ENCODE data around the gene HSPB2.

HSPB2 gene

DNA sequence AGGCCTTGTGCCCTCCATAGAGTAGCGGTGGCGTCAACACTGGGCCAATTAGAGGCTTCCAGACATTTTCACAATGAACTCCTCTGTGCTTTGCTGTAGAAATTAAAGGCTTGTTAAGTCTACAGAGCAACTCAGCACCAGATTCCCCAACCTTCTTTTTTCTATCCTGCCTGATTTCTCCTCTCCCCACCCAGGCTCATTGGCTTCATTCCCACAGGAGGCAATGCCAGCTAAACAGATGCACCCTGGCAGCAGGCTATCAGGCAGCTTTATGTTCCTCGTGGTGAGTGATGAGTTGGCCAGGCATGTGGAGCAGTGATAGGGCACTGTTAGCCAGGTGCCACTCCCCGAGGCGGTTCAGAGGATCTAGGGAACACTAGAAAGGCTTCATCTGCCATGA is 29.4 kb downstream of the HSPB2 start:
- Histone ChIP-seq H3K4me1 (ENCODE audit: control insufficient read depth, insufficient read depth, low read length) (peaks cover 66% of the 10 kb centered on the region), H3K4me3 (ENCODE audit: low read length) (no peak overlapping the region), H3K9ac (ENCODE audit: low read length) (no peak overlapping the region), H3K9me3 (ENCODE audit: control insufficient read depth, low read length) (no peaks in the 10 kb centered on the region), H3K27me3 (replicated peaks; ENCODE audit: control insufficient read depth, insufficient read depth, low read length) (no peaks in the 10 kb centered on the region), H3K36me3 (ENCODE audit: control insufficient read depth, insufficient read depth, low read length, severe bottlenecking) (no peaks in the 10 kb centered on the region)
- DNase-seq (ENCODE audit: low read depth): no peak

DNA sequence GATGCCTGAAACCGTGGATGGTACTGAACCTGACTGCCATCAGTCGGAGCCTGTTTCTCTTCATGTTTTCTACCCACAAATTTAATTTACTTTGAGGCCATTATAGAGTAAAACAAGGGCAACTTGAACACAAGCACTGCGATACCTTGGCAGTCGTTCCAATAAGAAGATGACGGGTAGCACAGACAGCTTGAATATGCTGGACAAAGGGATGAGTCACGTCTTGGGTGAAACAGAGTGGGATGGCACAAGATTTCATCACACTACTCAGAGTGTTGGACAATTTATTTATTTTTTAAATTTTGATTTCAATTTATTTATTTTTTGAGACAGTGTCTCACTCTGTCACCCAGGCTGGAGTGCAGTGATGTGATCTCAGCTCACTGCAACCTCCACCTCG is 30.3 kb downstream of the HSPB2 start:
- H3K9me3 ChIP-seq (ENCODE audit: control insufficient read depth, low read length): no peaks in the 10 kb centered on the region
- H3K27me3 ChIP-seq (replicated peaks; ENCODE audit: control insufficient read depth, insufficient read depth, low read length): no peaks in the 10 kb centered on the region
- no peaks in the 10 kb centered on the region for H3K36me3 ChIP-seq (ENCODE audit: control insufficient read depth, insufficient read depth, low read length, severe bottlenecking)
- H3K4me1 ChIP-seq (ENCODE audit: control insufficient read depth, insufficient read depth, low read length): peaks cover 59% of the 10 kb centered on the region
- DNase-seq (ENCODE audit: low read depth): no peak
- H3K9ac ChIP-seq (ENCODE audit: low read length): no peak overlapping the region
- no peak overlapping the region for H3K4me3 ChIP-seq (ENCODE audit: low read length)

DNA sequence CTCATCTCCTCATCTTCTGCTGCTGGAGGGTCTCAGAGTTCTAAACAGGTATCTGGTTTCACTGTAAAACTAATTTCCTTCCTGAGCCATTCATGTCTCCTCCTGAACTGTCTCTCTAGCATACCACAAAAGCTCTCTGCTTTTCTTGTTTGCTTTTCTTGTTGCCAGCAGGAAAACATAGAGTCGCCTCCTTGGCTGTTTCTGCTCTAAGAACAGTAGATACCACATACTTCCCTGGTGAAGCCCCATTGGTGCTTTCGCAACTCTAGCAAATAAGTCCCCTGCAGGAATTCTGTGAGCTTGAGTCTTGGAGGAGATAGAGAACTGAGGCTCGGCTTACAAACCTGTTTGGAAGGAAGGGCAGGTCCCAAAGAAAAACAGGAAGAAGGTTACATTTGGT is 31.6 kb downstream of the HSPB2 start:
- Histone ChIP-seq H3K9me3 (ENCODE audit: control insufficient read depth, low read length) (no peaks in the 10 kb centered on the region), H3K36me3 (ENCODE audit: control insufficient read depth, insufficient read depth, low read length, severe bottlenecking) (no peaks in the 10 kb centered on the region), H3K27me3 (replicated peaks; ENCODE audit: control insufficient read depth, insufficient read depth, low read length) (no peaks in the 10 kb centered on the region), H3K9ac (ENCODE audit: low read length) (peak overlapping the region; percentile 59), H3K4me3 (ENCODE audit: low read length) (peak overlapping the region; percentile 56), H3K4me1 (ENCODE audit: control insufficient read depth, insufficient read depth, low read length) (peaks cover 46% of the 10 kb centered on the region)
- peak; percentile 88 for DNase-seq (ENCODE audit: low read depth)

DNA sequence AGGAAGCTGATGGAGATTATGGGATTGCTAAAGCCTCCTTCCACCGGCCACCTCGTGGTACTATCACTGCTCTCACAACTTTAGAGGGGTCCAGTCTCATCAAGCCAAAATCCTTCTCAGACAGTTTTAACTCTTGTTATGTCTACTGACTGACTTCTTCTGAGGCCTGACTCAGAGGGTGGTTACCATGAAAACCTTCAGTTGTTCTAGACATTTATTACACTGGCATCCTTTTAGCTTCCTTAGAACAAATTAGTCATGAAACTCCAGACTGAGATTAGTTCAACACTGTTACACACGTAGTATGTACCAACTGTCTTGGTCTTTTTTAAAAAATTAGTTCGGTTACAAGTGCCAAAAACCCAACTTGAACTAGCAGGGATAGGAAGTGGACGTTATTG is 32.1 kb downstream of the HSPB2 start:
- H3K9ac ChIP-seq (ENCODE audit: low read length): peak overlapping the region; percentile 59
- H3K9me3 ChIP-seq (ENCODE audit: control insufficient read depth, low read length): no peaks in the 10 kb centered on the region
- H3K27me3 ChIP-seq (replicated peaks; ENCODE audit: control insufficient read depth, insufficient read depth, low read length): no peaks in the 10 kb centered on the region
- H3K4me3 ChIP-seq (ENCODE audit: low read length): peak overlapping the region; percentile 56
- DNase-seq (ENCODE audit: low read depth): peak; percentile 79
- peaks cover 42% of the 10 kb centered on the region for H3K4me1 ChIP-seq (ENCODE audit: control insufficient read depth, insufficient read depth, low read length)
- H3K36me3 ChIP-seq (ENCODE audit: control insufficient read depth, insufficient read depth, low read length, severe bottlenecking): no peaks in the 10 kb centered on the region

DNA sequence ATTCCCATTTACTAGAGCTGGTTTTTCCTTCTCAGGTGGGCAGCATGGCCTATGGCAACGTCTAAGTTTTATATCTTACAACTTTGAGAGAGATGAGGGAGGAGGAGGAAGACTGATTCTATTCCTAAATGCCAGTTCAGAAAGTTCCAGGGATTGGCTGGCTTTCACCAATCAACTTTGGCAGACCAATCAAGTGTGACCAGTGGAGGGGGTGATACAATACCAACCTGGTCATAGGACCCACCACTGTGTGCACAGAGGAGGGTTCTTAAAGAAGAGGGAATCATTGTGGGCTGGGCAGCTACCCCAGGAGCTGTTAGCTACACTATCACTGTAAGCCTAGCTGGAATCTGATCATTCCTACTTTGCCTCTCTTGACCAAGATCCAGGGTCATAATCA is 32.7 kb downstream of the HSPB2 start:
- no peaks in the 10 kb centered on the region for H3K36me3 ChIP-seq (ENCODE audit: control insufficient read depth, insufficient read depth, low read length, severe bottlenecking)
- no peak for DNase-seq (ENCODE audit: low read depth)
- peaks cover 41% of the 10 kb centered on the region for H3K4me1 ChIP-seq (ENCODE audit: control insufficient read depth, insufficient read depth, low read length)
- no peaks in the 10 kb centered on the region for H3K27me3 ChIP-seq (replicated peaks; ENCODE audit: control insufficient read depth, insufficient read depth, low read length)
- no peaks in the 10 kb centered on the region for H3K9me3 ChIP-seq (ENCODE audit: control insufficient read depth, low read length)
- H3K9ac ChIP-seq (ENCODE audit: low read length): peak overlapping the region; percentile 44
- H3K4me3 ChIP-seq (ENCODE audit: low read length): peak overlapping the region; percentile 20

DNA sequence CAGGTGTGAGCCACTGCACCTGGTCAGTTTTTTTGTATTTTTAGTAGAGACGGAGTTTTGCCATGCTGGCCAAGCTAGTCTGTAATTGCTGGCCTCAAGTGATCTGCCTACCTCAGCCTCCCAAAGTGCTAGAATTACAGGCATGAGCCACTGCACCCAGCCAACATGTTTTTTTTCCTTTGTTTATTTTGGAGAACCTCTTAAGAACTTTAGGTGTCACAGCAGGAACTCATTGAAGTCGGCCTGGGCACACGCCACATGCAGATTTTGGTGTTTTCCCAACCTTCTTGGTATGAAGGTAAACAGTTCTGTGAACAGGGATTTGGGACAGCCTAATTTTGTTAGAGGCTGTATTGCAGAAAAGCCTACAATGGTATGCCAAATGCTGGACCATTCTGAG is 34.0 kb downstream of the HSPB2 start:
- no peak for DNase-seq (ENCODE audit: low read depth)
- Histone ChIP-seq H3K9me3 (ENCODE audit: control insufficient read depth, low read length) (no peaks in the 10 kb centered on the region), H3K27me3 (replicated peaks; ENCODE audit: control insufficient read depth, insufficient read depth, low read length) (no peaks in the 10 kb centered on the region), H3K4me3 (ENCODE audit: low read length) (no peak overlapping the region), H3K4me1 (ENCODE audit: control insufficient read depth, insufficient read depth, low read length) (peaks cover 41% of the 10 kb centered on the region), H3K36me3 (ENCODE audit: control insufficient read depth, insufficient read depth, low read length, severe bottlenecking) (no peaks in the 10 kb centered on the region), H3K9ac (ENCODE audit: low read length) (no peak overlapping the region)

DNA sequence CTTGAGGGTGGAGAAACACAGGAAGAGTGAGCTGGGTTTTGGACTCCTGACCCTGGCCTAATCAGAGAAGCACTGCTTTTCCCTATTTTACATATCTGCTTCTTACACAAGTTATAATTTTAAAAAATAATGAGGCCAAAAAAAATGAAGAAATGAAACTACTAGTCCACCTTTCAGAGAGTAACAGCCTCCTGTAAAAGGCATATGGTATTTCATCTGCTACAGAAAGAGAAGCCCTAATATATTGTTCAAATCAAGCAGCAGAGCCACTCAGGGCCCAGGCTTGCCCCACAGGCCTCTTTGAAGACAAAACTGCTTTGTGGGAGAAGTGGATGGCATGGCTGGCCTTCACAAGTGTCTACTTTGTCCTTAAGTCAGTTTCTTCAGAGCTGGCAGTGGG is 34.6 kb downstream of the HSPB2 start:
- DNase-seq (ENCODE audit: low read depth): no peak
- no peaks in the 10 kb centered on the region for H3K27me3 ChIP-seq (replicated peaks; ENCODE audit: control insufficient read depth, insufficient read depth, low read length)
- no peak overlapping the region for H3K4me3 ChIP-seq (ENCODE audit: low read length)
- H3K4me1 ChIP-seq (ENCODE audit: control insufficient read depth, insufficient read depth, low read length): peaks cover 37% of the 10 kb centered on the region
- no peak overlapping the region for H3K9ac ChIP-seq (ENCODE audit: low read length)
- no peaks in the 10 kb centered on the region for H3K36me3 ChIP-seq (ENCODE audit: control insufficient read depth, insufficient read depth, low read length, severe bottlenecking)
- no peaks in the 10 kb centered on the region for H3K9me3 ChIP-seq (ENCODE audit: control insufficient read depth, low read length)

DNA sequence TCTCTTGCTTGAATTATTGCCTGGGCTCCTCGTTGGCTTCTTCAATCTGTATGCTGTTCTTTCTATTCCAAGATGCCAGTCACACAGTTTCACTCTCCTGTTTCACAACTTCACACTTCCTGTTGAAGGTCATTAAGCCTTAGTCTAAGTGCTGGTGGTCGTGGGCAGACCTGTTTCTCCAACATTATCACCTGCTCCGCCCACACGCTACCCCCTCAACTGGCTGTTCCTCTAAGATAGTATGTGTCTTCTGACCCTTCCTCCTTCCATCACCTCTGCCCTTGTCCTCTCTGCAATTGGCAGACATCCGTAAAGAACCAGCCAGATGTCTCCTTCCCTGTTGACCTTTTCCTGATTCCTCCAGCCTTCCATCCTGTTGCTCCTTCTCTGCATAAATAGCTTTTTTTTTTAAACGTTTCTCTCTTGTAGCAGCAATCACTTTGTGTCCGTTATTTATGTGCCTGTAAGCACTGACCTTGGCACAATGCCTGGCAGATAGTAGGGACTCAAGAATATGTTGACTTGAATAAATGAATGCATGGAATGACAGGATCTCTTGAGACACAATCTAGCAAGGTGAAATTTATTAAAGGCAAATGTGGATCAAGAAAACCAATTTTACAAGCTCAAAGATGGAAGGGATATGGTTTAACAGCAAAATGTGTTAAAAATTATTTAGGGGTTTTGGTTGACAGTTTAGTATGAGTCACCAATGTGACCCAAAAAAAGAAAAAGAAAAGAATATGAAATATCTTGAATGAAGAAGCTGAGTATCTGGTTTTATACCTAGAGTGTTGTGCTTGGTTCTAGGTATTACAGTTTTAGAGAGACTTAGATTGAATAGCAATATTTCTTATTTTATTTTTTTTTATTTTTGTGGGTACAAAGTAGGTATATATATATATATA is 37.2 kb downstream of the HSPB2 start:
- Histone ChIP-seq H3K4me1 (ENCODE audit: control insufficient read depth, insufficient read depth, low read length) (peaks cover 17% of the 10 kb centered on the region), H3K36me3 (ENCODE audit: control insufficient read depth, insufficient read depth, low read length, severe bottlenecking) (no peaks in the 10 kb centered on the region), H3K4me3 (ENCODE audit: low read length) (no peak overlapping the region), H3K9me3 (ENCODE audit: control insufficient read depth, low read length) (no peaks in the 10 kb centered on the region), H3K9ac (ENCODE audit: low read length) (no peak overlapping the region), H3K27me3 (replicated peaks; ENCODE audit: control insufficient read depth, insufficient read depth, low read length) (no peaks in the 10 kb centered on the region)
- no peak for DNase-seq (ENCODE audit: low read depth)

DNA sequence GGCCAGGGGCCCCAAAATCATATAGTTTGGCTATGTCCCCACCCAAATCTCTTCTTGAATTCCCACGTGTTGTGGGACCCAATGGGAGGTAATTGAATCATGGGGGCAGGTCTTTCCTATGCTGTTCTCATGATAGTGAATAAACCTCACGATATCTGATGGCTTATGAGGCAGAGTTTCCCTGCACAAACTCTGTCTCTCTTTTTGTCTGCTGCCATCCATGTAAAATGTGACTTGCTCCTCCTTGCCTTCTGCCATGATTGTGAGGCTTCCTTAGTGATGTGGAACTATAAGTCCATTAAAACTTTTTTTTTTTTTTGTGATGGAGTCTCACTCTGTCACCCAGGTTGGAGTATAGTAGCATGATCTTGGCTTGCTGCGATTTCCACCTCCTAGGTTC is 39.0 kb downstream of the HSPB2 start:
- no peaks in the 10 kb centered on the region for H3K27me3 ChIP-seq (replicated peaks; ENCODE audit: control insufficient read depth, insufficient read depth, low read length)
- H3K4me3 ChIP-seq (ENCODE audit: low read length): no peak overlapping the region
- H3K9ac ChIP-seq (ENCODE audit: low read length): no peak overlapping the region

DNA sequence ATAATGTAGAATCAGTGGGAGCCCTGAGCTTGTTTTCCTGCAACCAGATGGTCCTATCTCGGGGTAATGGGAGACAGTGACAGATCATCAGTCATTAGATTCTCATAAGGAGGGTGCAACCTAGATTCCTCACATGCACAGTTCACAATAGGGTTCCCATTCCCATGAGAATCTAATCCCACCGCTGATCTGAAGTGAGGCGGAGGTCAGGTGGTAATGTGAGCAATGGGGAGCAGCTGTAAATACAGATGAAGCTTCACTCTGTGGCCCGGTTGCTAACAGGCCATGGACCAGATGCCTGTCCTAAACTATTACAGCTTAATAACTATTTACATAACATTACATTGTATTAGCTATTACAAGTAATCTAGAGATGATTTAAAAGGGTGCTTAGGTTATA is 41.6 kb downstream of the HSPB2 start:
- Histone ChIP-seq H3K27me3 (replicated peaks; ENCODE audit: control insufficient read depth, insufficient read depth, low read length) (no peaks in the 10 kb centered on the region), H3K9me3 (ENCODE audit: control insufficient read depth, low read length) (no peaks in the 10 kb centered on the region), H3K4me1 (ENCODE audit: control insufficient read depth, insufficient read depth, low read length) (peaks cover 5% of the 10 kb centered on the region), H3K4me3 (ENCODE audit: low read length) (no peak overlapping the region), H3K9ac (ENCODE audit: low read length) (no peak overlapping the region), H3K36me3 (ENCODE audit: control insufficient read depth, insufficient read depth, low read length, severe bottlenecking) (peaks cover 4% of the 10 kb centered on the region)
- DNase-seq (ENCODE audit: low read depth): no peak

More for the DNA sequence above, 39.0 kb downstream of the HSPB2 start:
- DNase-seq (ENCODE audit: low read depth): no peak
- peaks cover 7% of the 10 kb centered on the region for H3K4me1 ChIP-seq (ENCODE audit: control insufficient read depth, insufficient read depth, low read length)
- H3K36me3 ChIP-seq (ENCODE audit: control insufficient read depth, insufficient read depth, low read length, severe bottlenecking): no peaks in the 10 kb centered on the region
- H3K9me3 ChIP-seq (ENCODE audit: control insufficient read depth, low read length): no peaks in the 10 kb centered on the region

DNA sequence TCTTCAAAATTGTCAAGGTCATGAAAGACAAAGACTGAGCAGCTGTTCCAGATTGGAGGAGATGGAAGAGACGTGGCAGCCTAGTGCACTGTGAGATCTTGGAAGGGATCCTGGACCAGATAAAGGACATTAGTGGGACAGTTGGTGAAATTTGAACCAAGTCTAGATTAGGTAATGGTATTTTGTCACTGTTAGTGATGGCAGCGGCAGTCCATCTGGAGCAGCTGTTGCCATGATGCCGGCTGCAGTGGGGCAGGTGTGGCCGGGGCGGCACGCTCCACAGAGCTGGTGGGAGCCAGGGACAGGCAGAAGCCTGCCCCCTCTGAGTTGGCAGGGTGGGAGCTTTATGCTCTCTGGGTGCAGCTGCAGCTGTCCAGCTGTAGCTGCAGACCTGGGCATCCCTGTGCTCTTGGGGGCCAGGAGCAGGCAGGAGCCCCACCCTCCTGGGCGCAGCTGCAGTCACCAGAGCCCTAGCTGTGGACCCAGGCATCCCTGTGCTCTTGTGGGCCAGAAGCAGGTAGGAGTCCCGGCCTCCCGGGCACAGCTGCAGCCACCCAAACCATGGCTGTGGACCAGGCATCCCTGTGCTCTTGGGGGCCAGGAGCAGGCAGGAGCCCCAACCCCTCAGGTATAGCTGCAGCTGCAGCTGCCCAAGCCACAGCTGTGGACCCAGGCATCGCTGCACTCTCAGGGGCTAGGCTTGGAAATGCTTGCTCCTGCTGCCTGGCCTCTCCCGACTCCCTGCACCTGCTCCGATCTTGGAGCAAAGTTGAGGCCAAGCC is 45.3 kb downstream of the HSPB2 start:
- DNase-seq (ENCODE audit: low read depth): no peak
- peaks cover 4% of the 10 kb centered on the region for H3K36me3 ChIP-seq (ENCODE audit: control insufficient read depth, insufficient read depth, low read length, severe bottlenecking)
- no peaks in the 10 kb centered on the region for H3K9me3 ChIP-seq (ENCODE audit: control insufficient read depth, low read length)
- no peak overlapping the region for H3K4me3 ChIP-seq (ENCODE audit: low read length)
- no peaks in the 10 kb centered on the region for H3K27me3 ChIP-seq (replicated peaks; ENCODE audit: control insufficient read depth, insufficient read depth, low read length)
- H3K9ac ChIP-seq (ENCODE audit: low read length): no peak overlapping the region
- H3K4me1 ChIP-seq (ENCODE audit: control insufficient read depth, insufficient read depth, low read length): no peaks in the 10 kb centered on the region
